T-helper 22 cell (primary cell): ENCODE measurements around the gene PRKAG1.

Experiments
- DNase-seq: peaks from one replicate; pipeline ENCODE4 v3.0.0-alpha.2; 2020; ENCODE audit warnings: low read depth

PRKAG1 gene

GRCh38 chr12:49049566-49050224, 31.1 kb upstream of the PRKAG1 start:
- DNase-seq, result no peak

DNA sequence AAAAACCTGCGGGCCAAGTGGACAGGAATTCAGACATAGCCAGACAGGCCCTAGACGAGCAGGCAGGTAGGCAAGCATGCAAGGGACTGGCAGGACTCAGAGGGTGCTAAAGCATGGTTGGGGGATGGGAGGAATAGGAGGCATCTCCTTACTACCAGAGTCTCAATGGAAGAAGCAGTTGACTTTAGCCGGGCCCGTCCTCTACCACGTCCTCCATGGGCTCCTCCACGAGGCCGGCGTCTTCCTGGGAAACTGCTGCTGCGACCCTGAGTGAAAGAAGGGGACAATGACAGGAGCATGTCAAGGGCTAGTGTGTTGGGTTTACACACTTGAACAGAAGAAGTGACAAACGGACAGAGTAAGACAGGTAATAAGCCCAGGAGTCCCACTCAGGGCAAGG, 30.4 kb upstream of the PRKAG1 start:
- no peak for DNase-seq

DNA sequence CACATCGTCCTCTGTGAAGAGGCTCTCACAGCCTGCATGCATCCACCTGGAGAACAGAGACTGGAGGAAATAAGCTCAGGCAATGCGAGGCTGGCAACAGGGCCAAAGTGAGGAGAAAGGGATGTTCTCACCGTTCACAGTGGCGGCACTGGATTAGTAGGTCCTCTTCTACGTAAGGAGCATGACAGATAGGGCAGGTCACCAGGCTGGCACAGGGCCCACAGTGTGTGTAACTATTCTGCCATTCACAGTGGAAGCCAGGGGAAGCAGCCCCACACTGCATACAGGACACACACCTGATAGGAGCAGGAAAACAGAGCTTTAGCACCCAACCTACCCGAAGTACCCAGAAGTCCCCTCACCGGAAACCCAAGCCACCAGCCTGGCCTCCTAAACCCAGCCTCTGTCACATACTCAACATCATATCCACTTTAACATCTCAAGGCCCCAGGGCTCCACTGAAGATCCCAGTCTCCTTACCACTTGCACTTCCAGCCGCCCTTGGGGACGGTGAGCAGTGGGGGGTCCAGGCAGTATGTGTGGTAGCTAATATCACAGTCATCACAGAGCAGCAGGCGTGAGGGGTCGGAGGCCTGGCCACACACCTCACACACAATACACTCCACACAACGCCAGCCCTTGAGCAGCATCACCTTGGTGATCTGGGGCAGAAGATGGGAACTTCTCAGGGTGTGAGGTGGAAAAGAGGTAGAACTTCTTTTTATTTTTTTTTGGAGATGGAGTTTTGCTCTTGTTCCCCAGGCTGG, 27.7 kb upstream of the PRKAG1 start:
- DNase-seq, result no peak

DNA sequence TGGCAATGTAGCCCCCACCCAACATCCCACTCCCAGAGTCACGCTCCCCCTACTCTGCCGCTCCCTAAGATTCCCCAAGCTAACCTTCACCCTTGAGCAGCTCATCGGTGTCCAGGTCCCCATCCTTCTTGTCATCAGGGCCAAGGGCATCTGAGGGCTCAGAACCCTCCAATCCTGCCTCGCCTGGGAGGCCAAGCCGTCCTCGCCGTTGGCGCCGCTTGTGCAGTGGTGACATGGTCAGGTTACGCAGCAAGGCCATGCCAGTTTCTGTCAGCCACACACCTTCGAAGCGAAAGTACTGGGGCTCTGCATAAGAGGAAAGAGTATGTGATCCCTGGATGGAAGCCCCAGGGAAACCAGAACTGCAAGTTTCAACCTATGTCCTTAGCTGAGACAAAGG, 26.1 kb upstream of the PRKAG1 start:
- no peak for DNase-seq

GRCh38 chr12:49043856-49044258, 25.3 kb upstream of the PRKAG1 start:
- DNase-seq, result peak; percentile 54

DNA sequence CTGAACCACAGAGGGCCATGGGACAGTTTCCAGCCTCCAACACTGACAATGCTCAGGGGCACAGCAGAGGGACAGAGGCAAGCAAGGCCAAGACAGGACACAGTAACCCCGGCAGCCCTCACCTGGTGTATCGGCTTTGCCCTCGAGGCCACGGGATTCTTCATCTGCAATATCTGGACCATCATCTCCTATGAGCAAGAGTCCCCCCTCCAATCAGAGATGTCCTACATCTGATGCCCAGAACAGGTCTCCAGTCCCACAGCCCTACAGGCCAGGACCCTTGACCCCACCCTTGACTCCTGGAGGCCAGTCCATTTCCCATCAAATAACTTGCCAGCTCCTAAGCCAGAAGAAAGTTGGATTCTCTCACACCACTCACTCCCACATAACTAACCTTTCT, 24.7 kb upstream of the PRKAG1 start:
- no peak for DNase-seq

DNA sequence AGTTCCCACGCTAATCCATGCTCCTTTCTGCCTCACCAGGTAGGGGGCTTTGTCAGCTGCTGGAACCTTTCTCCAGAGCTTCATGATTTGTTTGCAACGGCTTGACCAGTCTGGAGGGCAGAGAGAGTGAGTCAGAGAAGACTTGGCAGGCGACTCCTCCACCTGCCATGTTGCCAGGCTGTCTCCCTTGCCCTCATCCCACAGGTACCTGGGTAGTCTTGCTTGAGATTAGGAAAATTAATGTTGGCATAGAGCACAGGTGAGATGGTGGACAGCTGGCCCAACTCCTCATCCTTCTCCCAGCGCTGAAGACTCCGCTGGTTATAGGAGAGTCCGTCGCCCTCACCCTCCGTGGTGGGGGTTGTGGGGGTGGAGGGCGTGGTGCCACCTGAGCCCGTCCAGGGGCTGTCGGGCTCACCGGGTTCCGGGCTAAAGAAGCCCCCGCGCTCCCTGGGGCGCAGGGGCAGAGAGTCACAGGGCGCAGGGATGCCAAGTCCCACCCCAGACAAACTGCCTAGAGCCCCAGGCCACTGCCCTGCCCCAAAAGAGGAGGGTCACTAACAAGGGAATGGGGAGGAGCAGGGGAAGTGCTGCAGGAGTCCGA, 23.4 kb upstream of the PRKAG1 start:
- no peak for DNase-seq

DNA sequence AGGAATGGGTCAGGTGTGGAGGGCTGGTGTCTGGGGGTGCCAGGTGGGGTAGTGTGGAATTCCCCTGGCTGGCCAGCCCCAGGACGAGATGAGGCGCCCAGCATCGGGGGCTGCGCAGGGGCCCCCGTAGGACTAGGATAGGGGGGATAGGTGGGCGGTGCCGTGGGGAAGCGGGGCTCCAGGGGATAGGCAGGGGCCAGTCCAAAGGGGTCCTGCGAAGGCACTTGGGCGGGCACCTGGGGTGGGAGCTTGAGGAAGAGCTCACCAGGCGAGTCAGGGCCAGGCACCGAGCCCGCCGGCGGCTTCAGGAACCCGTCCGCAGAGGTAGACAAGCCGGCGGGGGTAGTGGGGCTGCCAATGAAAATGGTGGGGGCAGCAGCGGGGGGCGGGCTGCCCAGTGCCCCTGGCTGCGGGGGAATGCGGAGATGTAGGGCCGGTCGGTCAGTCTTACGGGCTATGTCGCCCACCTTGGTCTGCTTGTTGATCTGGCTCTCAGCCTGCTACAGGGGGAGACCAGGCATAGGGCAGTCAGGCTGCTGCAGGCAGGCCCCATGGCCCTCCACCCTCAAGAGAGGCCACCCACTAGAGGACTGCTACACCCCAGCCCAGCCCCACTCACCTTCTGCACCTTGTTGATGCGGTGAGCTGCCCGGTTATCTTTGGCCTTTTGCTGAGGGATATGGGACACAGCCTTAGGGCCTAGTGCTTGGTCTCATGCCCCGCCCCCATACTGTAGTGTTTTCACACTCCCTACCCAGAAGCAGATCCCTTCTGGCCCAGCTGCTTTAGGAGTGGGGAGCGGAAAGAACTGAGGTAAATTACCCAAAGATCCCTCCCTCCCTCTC, 22.7 kb upstream of the PRKAG1 start:
- no peak for DNase-seq

DNA sequence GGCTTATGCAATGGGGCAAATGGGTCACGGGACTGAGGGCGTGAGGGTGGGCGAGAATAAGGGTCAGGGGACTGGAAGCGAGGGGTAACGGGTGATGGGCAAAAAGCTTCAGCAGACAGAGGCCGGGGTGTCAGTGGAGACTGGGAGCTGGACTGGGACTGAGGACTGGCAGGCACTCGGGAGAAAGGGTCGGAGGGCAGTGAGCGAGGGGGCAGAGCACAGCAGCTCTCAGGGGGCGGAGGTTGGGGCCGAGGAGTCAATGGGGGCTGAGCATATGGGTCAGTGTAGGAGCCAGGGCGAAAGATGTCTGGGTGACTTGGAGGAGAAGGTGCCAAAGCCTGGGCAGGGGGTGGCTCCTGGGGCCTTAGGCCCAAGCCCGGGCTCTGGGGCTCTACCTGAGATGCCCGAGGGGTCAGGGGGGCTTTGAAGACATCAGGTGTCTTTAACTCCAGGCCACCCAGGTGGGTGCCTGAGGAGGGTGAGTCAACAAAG, 21.8 kb upstream of the PRKAG1 start:
- no peak for DNase-seq

DNA sequence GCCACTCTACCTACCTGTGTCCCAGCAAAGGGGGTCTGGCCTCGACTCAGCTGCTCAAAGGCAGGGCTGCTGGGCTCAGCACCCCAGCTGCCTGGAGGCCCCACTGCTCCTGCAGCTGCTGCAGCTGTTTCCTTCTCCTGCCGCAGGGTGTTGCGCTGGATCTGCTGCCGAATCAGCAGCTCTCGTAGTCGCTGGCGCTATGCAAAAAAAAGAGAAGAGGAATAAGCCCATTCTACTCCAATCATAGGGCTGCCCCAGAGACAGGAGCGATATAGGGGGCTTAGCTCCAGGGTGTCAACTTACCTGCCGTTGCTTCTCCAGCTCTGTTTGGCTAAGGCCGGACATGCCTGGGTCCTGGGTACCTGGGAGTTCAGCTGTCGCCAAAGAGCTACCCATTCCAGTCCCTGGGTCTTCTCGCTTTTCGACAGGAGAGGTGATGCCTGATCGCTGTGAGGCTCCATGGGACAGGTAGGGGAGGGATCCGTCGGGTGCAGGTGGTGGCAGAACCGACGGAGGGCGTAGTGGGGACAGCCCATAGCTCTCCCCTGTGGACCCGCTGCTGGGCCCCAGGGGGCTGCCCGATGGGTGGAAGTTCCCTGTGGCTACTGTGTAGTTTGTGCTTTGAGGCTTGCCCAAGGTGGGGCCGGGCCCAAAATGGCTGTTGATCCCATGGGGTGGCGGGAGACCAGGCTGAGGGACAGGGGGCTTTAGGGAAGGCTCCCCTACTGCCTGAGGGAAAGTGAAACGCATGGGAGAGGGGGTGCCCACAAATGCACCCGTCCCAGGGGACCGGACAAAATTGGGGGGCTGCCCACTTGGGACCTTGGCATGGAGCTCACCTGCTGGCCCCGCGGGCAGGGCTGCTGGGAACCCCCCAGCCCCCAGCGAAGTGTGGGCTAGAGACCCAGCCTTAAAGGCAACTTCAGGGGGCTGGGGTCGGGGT, 21.1 kb upstream of the PRKAG1 start:
- DNase-seq, result no peak

- DNase-seq, result no peak
Observed at GRCh38 chr12:49038291-49038955, 19.8 kb upstream of the PRKAG1 start.

GRCh38 chr12:49037947-49038237, 19.3 kb upstream of the PRKAG1 start:
- no peak for DNase-seq

GRCh38 chr12:49037111-49037946, 18.8 kb upstream of the PRKAG1 start:
- DNase-seq, result no peak

GRCh38 chr12:49036029-49036428, 17.5 kb upstream of the PRKAG1 start:
- no peak for DNase-seq

GRCh38 chr12:49034286-49034622, 15.7 kb upstream of the PRKAG1 start:
- DNase-seq, result no peak

GRCh38 chr12:49033611-49034285, 15.2 kb upstream of the PRKAG1 start:
- DNase-seq, result no peak

DNA sequence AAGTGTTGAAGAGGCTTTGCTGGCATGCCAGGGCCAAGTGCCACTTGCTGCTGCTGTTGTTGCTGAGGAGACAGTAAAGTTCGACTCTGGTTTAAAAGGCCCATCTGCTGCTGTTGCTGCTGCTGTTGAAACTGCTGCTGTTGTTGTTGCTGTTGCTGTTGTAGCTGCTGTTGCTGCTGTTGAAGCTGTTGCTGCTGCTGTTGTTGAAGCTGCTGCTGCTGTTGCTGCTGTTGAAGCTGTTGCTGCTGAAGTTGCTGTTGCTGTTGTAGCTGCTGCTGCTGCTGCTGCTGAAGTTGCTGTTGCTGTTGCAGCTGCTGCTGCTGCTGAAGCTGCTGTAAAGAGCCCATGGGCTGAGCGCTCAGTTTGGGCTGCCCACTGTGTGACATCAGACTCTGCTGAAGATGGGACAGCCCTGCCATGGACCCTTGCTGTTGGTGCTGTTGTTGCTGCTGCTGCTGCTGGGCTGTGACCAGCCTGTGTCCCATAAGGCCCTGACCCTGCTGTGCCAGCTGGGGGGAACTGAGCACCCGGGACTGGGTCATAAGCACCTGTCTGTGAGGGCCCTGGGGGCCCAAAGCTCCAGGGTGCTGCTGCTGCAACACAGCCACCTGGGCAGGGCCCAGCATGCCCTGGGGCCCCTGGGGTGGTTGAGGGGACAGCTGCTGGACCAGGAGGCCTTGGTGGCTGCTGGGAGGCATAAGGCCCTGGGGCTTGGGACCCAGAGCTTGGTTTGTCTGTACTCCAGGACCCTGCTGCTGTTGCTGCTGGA, 14.3 kb upstream of the PRKAG1 start:
- DNase-seq, result no peak

DNA sequence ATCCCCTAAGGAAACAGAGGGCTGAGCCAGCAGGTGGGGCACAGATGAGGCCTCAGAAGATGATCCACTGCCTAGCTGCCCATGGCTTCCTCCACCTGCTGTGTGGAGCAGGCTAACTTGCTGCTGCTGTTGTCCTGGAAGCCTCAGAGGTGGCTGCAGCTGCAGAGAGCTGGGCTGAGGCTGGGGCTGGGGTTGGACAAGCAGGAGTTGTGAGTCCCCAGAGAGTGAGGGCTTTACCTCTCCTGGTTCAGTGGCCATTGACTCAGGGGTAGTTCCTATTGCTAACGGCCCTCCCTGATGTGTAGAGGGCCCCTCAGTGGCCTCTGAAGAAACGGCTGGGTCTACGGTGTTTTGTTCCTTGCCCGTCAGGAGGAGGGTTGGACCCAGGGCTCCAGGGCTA, 13.7 kb upstream of the PRKAG1 start:
- DNase-seq, result no peak
